Endodermal cell (in vitro differentiated cells): ENCODE measurements around the gene TP73. TPM values are rescaled to one million over a fixed set of nuclear protein-coding genes. Genes with fewer than 3 reads are reported as not detected.

Source experiments
- DNase-seq: peaks from one replicate; pipeline ENCODE4 v3.0.0-alpha.2; 2017
- H3K27ac ChIP-seq: 2 replicates; pipeline ENCODE4 v1.5.1; 2013; ENCODE audit warnings: mild to moderate bottlenecking, low read depth, low read length, moderate library complexity
- H3K27me3 ChIP-seq: 2 replicates; pipeline ENCODE4 v1.6.1; 2013; ENCODE audit warnings: mild to moderate bottlenecking, low read length, moderate library complexity; ENCODE audit not compliant: insufficient read depth, control insufficient read depth, poor library complexity, severe bottlenecking
- H3K36me3 ChIP-seq: 2 replicates; pipeline ENCODE4 v1.7.0; 2013; ENCODE audit warnings: mild to moderate bottlenecking, low read length, moderate library complexity; ENCODE audit not compliant: control insufficient read depth, insufficient read depth
- H3K4me1 ChIP-seq: one replicate; pipeline ENCODE4 v1.7.0; 2013; ENCODE audit warnings: low read length; ENCODE audit not compliant: control insufficient read depth, insufficient read depth
- H3K4me3 ChIP-seq: 2 replicates; pipeline ENCODE4 v1.5.1; 2013; ENCODE audit warnings: mild to moderate bottlenecking, low read length, moderate library complexity
- H3K9ac ChIP-seq: 2 replicates; pipeline ENCODE4 v1.6.1; 2013; ENCODE audit warnings: mild to moderate bottlenecking, low read length, moderate library complexity; ENCODE audit not compliant: poor library complexity, severe bottlenecking; ENCODE audit errors: extremely low read depth
- H3K9me3 ChIP-seq: 2 replicates; pipeline ENCODE4 v1.6.1; 2013; ENCODE audit warnings: mild to moderate bottlenecking, low read length, moderate library complexity; ENCODE audit not compliant: control insufficient read depth
- H3K27ac Mint-ChIP-seq: 2 replicates; pipeline ENCODE4 v1.8.0; 2020; ENCODE audit warnings: mixed read lengths
- H3K27me3 Mint-ChIP-seq: 2 replicates; pipeline ENCODE4 v1.8.0; 2021; ENCODE audit warnings: mild to moderate bottlenecking, mixed read lengths; ENCODE audit not compliant: insufficient read depth
- H3K36me3 Mint-ChIP-seq: 2 replicates; pipeline ENCODE4 v1.8.0; 2020; ENCODE audit warnings: low read depth, mixed read lengths
- H3K4me1 Mint-ChIP-seq: 2 replicates; pipeline ENCODE4 v1.8.0; 2020; ENCODE audit warnings: mixed read lengths
- H3K4me3 Mint-ChIP-seq: 2 replicates; pipeline ENCODE4 v1.8.0; 2020; ENCODE audit warnings: mild to moderate bottlenecking, moderate library complexity, mixed read lengths
- H3K9me3 Mint-ChIP-seq: 2 replicates; pipeline ENCODE4 v1.8.0; 2020; ENCODE audit warnings: mild to moderate bottlenecking, mixed read lengths
- WGBS, 2 experiments: methylation state at CpG; one replicate each; pipeline versions ENCODE4 v1.1.5 to v1.1.7; 2013; ENCODE audit warnings: missing lambda C conversion rate in 2 of 2, mixed read lengths in 1 of 2; ENCODE audit not compliant: insufficient coverage in 1 of 2, insufficient read length in 1 of 2; 5-methylcytosine and 5-hydroxymethylcytosine counted together
- total RNA-seq, 2 donors: library from RNA; stranded (reverse); fragmentation: NEBNext Ultra II Directional in 1 of 2; extraction: Animal tissue kit (Norgen Biotek cat#: 25700) in 1 of 2; gene quantifications; 2 replicates in 1 of 2; 3 replicates in 1 of 2; pipeline ENCODE4 v1.2.1, GENCODE V29; 2021
- TF ChIP-seq, protein P1 (sequence below): fragments of 200-600 bp; sonication (generic); conservative IDR thresholded peaks from 2 replicates; pipeline ENCODE4 v1.5.0; 2021; ENCODE audit warnings: antibody characterized with exemption, mild to moderate bottlenecking

Gene TP73
- total RNA-seq, 2 donors from 2014 or later, result 3.4 to 3.5 TPM

DNA sequence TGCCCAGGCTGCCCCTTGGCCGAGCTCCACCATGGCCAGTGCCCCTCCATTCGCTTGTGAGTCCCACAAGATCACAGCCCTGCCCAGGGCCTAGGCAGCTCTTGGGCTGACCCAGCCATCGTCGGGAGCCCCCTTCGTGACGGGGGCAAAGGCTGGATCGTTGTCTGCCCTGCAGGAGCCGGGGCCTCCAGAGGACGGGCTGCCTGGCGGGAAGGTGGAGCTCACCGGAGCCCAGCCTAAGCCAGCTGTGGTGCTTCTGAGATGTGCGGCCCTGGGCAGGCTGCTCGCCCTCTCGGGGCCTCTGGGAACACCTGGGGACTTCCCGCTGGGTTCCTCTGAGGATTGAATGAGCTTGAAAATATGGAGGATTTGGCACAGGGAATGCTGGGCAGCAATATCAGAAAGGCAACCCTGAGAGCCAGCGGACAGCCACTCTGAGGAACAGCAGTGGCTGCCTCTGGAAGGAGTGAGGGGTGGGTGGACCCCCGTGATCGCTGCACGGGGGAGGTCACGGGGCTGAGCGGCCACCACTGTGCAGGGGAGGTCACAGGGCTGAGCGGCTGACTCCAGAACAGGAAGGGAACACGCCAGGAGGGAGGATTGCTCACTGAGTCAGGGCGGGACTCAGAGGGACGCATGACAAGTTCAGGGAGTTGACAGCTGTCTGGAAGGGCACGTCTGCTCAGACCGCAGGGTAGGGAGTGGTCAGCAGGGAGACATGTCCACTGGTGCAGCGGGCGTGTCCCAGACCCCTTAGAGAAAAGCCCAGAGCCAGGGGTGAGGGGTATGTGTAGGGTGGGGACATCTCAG lies 19.3 kb downstream of the TP73 start:
- 56 to 71% methylated on average over 27 to 29 of the region's 29 CpGs for WGBS, 2 experiments
- Histone ChIP-seq H3K27me3 (peaks cover 5% of the 10 kb centered on the region), H3K4me3 (no peak overlapping the region), H3K36me3 (no peaks in the 10 kb centered on the region), H3K9ac (no peak overlapping the region), H3K9me3 (no peaks in the 10 kb centered on the region), H3K4me1 (peaks cover 3% of the 10 kb centered on the region), H3K27ac (no peak overlapping the region)
- H3K4me3 Mint-ChIP-seq, result no peak overlapping the region
- H3K9me3 Mint-ChIP-seq, result no peaks in the 10 kb centered on the region
- DNase-seq, result peak; percentile 66
- H3K27ac Mint-ChIP-seq, result no peak overlapping the region
- TF ChIP-seq, protein P1, sequence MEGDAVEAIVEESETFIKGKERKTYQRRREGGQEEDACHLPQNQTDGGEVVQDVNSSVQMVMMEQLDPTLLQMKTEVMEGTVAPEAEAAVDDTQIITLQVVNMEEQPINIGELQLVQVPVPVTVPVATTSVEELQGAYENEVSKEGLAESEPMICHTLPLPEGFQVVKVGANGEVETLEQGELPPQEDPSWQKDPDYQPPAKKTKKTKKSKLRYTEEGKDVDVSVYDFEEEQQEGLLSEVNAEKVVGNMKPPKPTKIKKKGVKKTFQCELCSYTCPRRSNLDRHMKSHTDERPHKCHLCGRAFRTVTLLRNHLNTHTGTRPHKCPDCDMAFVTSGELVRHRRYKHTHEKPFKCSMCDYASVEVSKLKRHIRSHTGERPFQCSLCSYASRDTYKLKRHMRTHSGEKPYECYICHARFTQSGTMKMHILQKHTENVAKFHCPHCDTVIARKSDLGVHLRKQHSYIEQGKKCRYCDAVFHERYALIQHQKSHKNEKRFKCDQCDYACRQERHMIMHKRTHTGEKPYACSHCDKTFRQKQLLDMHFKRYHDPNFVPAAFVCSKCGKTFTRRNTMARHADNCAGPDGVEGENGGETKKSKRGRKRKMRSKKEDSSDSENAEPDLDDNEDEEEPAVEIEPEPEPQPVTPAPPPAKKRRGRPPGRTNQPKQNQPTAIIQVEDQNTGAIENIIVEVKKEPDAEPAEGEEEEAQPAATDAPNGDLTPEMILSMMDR, result no peak
- H3K27me3 Mint-ChIP-seq, result peaks cover 13% of the 10 kb centered on the region
- no peaks in the 10 kb centered on the region for H3K36me3 Mint-ChIP-seq
- H3K4me1 Mint-ChIP-seq, result no peaks in the 10 kb centered on the region

DNA sequence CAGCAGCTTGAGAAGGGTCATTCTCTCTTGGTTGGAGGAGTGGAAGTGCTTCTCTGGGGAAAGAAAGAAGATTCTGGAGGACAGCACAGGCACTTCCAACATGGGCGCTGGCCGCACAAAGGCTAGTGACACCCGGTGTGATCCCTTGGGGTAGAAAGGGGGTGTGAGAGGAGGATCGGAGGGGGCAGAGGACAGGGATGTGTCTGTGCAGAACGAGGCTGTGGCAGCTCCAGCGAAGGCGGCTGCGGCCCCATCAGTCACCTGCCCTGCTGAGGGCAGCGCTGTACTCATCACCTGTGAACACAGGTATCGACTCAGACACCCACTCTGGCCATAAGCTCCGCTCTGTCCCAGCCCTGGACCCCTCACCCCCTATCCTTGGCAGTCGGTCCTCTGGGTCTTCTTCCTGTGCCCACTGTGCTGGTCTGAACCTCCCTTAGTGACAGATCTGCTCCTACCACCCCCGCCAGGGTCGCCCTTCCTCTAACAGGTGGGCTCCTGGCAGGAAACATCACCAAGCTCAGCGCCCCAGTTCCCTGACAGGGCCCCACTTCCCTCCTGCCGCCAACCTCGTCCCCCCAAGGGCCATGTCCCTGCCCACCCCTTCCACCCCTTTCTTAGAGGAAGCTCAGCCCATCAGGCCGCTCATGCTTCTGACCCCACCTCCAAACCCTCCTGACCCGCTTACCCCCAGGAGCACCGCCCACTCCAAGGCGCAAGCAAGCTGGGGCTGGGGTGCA lies 20.1 kb downstream of the TP73 start:
- Histone ChIP-seq H3K27me3 (peaks cover 5% of the 10 kb centered on the region), H3K27ac (no peak overlapping the region), H3K4me1 (peaks cover 3% of the 10 kb centered on the region), H3K9me3 (no peaks in the 10 kb centered on the region), H3K36me3 (no peaks in the 10 kb centered on the region), H3K9ac (no peak overlapping the region), H3K4me3 (no peak overlapping the region)
- Mint-ChIP-seq H3K4me1 (no peaks in the 10 kb centered on the region), H3K27me3 (peaks cover 12% of the 10 kb centered on the region), H3K36me3 (no peaks in the 10 kb centered on the region), H3K9me3 (no peaks in the 10 kb centered on the region), H3K27ac (no peak overlapping the region), H3K4me3 (no peak overlapping the region)
- no peak for DNase-seq
- TF ChIP-seq, protein P1, result no peak
- 86 to 94% methylated on average over 15 to 21 of the region's 21 CpGs for WGBS, 2 experiments

DNA sequence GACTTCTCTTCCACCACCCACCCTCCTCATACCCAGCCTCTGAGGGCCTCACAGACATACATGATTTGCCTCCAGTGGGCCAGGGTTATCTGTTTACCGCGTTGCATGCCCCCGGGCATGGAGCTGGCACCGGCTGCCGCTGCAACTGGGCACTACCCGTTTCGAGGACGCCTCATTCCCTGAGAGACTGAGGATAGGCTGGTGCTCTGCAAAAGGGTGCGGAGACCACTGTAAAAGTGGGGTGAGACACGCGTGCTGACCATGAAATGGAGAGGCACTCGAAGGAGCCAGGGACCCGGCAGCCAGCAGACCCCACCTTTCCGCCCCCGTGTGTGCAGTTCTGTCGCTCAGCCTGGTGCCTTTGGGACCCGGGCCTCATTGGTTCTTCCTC lies 20.6 kb downstream of the TP73 start:
- Mint-ChIP-seq H3K9me3 (no peaks in the 10 kb centered on the region), H3K36me3 (no peaks in the 10 kb centered on the region), H3K27ac (no peak overlapping the region), H3K4me3 (no peak overlapping the region), H3K27me3 (peaks cover 10% of the 10 kb centered on the region), H3K4me1 (no peaks in the 10 kb centered on the region)
- Histone ChIP-seq H3K9me3 (no peaks in the 10 kb centered on the region), H3K4me3 (no peak overlapping the region), H3K27ac (no peak overlapping the region), H3K9ac (no peak overlapping the region), H3K36me3 (no peaks in the 10 kb centered on the region), H3K27me3 (peaks cover 5% of the 10 kb centered on the region), H3K4me1 (peaks cover 3% of the 10 kb centered on the region)
- DNase-seq, result no peak
- WGBS, 2 experiments, result 91 to 96% methylated on average over 13 to 17 of the region's 17 CpGs
- TF ChIP-seq, protein P1, result no peak
